ENCODE measurements around the gene AP4S1. TPM values are rescaled to one million over a fixed set of nuclear protein-coding genes. Genes with fewer than 3 reads are reported as not detected.

AP4S1 gene
- total RNA-seq, 4 donors from 2014 or later: 7.2 to 36.1 (median 16.3) TPM

DNA sequence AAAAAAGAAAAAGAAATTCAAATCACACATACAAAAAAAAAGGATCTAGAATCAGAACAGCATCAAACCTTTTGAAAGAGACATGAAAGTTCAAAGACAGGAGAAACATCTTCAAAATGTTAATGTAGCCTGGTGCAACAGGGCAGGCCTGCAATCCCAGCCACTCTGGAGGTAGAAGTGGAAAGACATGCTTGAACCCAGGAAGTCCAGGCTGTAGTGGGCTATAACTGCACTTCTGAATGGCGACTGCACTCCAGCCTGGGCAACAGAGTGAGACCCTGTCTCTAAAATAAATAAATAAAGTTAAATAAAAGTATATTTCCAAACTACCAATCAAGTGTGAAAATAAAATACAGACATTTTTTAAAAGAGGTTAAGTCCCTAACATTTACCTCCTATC, 18.7 kb upstream of the AP4S1 start:
- TF ChIP-seq CTCF (IDR thresholded peaks at IDR 0.05): no peak
- TF ChIP-seq POLR2A (IDR thresholded peaks at IDR 0.05): no peak
- no peak for TF ChIP-seq EP300 (IDR thresholded peaks at IDR 0.05)
- Histone ChIP-seq H3K4me3 (no peak overlapping the region), H3K27ac (no peak overlapping the region), H3K36me3 (peaks cover 0 to 50% (median 0%) of the 10 kb centered on the region in 3 donors), H3K27me3 (no peaks in the 10 kb centered on the region), H3K4me1 (no peaks in the 10 kb centered on the region), H3K9me3 (no peaks in the 10 kb centered on the region)
- 96 to 100% methylated on average over 1 of the region's 1 CpG for WGBS, 2 donors
- no peak for DNase-seq (ENCODE audit: low spot score in 2 of 2)

DNA sequence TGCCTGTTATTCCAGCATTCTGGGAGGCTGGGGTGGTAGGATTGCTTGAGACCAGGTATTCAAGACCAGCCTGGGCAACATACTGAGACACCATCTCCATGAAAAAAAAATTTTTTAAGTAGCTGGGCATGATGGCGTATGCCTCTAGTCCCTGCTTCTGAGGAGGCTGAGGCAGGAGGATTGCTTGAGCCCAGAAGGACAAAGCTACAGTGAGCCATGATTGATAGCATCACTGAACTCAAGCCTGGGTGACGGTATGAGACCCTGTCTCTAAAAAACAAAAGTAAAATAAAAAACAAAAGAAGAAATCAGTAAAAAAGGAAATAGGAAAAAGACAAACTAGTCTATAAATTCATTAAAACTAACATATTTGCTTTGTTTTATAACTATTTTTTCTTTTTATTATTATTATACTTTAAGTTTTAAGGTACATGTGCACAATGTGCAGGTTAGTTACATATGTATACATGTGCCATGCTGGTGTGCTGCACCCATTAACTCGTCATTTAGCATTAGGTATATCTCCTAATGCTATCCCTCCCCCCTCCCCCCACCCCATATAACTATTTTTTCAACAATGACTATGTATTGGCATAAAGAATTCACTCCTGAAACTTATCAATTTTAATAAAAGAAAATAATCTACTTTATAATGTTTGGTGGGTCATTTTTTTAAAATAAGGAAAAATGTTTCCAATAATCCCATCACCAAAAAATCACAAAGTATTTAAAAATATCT, 15.4 kb upstream of the AP4S1 start:
- Histone ChIP-seq H3K4me3 (no peak overlapping the region), H3K4me1 (peaks cover 0 to under 1% (median 0%) of the 10 kb centered on the region in 4 donors), H3K27ac (no peak overlapping the region), H3K36me3 (peaks cover 0 to 37% (median 0%) of the 10 kb centered on the region in 3 donors), H3K27me3 (no peaks in the 10 kb centered on the region), H3K9me3 (no peaks in the 10 kb centered on the region)
- WGBS, 2 donors: 87 to 99% methylated on average over 3 of the region's 3 CpGs
- no peak for DNase-seq (ENCODE audit: low spot score in 2 of 2)
- TF ChIP-seq POLR2A (IDR thresholded peaks at IDR 0.05) (no peak), CTCF (IDR thresholded peaks at IDR 0.05) (no peak), EP300 (IDR thresholded peaks at IDR 0.05) (no peak)

DNA sequence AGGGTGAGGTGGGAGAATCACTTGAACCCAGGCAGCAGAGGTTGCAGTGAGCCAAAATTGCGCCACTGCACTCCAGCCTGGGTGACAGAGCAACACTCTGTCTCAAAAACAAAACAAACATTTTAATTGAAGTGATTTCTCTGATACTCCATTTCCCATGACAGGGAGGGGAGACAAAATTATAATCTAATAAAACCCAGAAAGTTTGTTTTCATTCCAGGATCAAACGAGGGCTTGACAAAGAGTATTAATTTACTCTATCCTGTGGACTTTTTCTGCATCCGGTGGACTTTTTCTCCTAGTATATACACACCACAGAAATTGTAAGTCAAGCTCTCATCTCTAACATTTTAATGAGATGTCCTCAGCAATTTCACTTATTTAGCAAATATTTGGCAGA, 14.5 kb upstream of the AP4S1 start:
- no peaks in the 10 kb centered on the region for H3K27me3 ChIP-seq
- H3K36me3 ChIP-seq: peaks cover 0 to 29% (median 0%) of the 10 kb centered on the region in 3 donors
- no peak overlapping the region for H3K4me3 ChIP-seq
- TF ChIP-seq POLR2A (IDR thresholded peaks at IDR 0.05) (no peak), EP300 (IDR thresholded peaks at IDR 0.05) (no peak), CTCF (IDR thresholded peaks at IDR 0.05) (no peak)
- DNase-seq (ENCODE audit: low spot score in 2 of 2): no peak
- H3K27ac ChIP-seq: no peak overlapping the region
- WGBS, 2 donors: 72 to 74% methylated on average over 3 of the region's 3 CpGs
- H3K4me1 ChIP-seq: peaks cover 0 to 10% (median 0%) of the 10 kb centered on the region in 4 donors
- no peaks in the 10 kb centered on the region for H3K9me3 ChIP-seq

DNA sequence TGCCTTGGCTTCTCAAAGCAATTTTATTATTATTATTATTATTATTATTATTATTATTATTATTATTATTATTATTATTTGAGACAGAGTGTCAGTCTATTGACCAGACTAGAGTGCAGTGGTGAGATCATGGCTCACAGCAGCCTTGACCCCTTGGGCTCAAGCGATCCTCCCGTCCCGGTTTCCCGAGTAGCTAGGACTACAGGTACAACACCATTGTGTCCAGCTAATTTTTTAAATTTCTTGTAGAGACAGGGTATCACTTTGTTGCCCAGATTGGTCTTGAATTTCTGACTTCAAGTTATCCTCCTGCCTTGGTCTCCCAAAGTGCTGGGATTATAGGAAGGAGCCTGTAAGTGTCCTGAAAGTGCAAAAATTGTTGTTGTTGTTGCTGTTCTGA, 11.6 kb upstream of the AP4S1 start:
- Histone ChIP-seq H3K36me3 (peaks cover 0 to 31% (median 0%) of the 10 kb centered on the region in 3 donors), H3K4me3 (no peak overlapping the region), H3K9me3 (no peaks in the 10 kb centered on the region), H3K27ac (no peak overlapping the region), H3K27me3 (no peaks in the 10 kb centered on the region), H3K4me1 (peaks cover 0 to 22% (median 0%) of the 10 kb centered on the region in 4 donors)
- WGBS, 2 donors: 95 to 96% methylated on average over 4 of the region's 4 CpGs
- no peak for TF ChIP-seq POLR2A (IDR thresholded peaks at IDR 0.05)
- TF ChIP-seq EP300 (IDR thresholded peaks at IDR 0.05): no peak
- no peak for TF ChIP-seq CTCF (IDR thresholded peaks at IDR 0.05)
- DNase-seq (ENCODE audit: low spot score in 2 of 2): no peak

- 88 to 90% methylated on average over 6 of the region's 6 CpGs for WGBS, 2 donors
- peaks cover 0 to 59% (median under 1%) of the 10 kb centered on the region in 4 donors for H3K4me1 ChIP-seq
- TF ChIP-seq EP300 (IDR thresholded peaks at IDR 0.05): no peak
- no peak for TF ChIP-seq POLR2A (IDR thresholded peaks at IDR 0.05)
- TF ChIP-seq CTCF (IDR thresholded peaks at IDR 0.05): no peak
Measured at GRCh38 chr14:31018057-31018645, 7.3 kb upstream of the AP4S1 start.

More at GRCh38 chr14:31018057-31018645, 7.3 kb upstream of the AP4S1 start:
- Histone ChIP-seq H3K27ac (no peak overlapping the region), H3K4me3 (no peak overlapping the region), H3K27me3 (no peaks in the 10 kb centered on the region), H3K36me3 (peaks cover 0 to 22% (median 0%) of the 10 kb centered on the region in 3 donors), H3K9me3 (no peaks in the 10 kb centered on the region)
- no peak for DNase-seq (ENCODE audit: low spot score in 2 of 2)
